GM19372 (cell line): ENCODE data around the gene RECQL.
"Not testable (repeated sequence)": the region's sequence is repeated elsewhere in the genome, so short reads cannot be mapped to it uniquely, and the experiment has no call there.

Source experiments
- ATAC-seq: cut with Tn5 transposase; IDR thresholded peaks from one replicate; pipeline ENCODE4 v1.9.1; 2021; ENCODE audit warnings: mild to moderate bottlenecking, low read depth, moderate library complexity; ENCODE audit not compliant: unreplicated experiment

Gene RECQL

DNA sequence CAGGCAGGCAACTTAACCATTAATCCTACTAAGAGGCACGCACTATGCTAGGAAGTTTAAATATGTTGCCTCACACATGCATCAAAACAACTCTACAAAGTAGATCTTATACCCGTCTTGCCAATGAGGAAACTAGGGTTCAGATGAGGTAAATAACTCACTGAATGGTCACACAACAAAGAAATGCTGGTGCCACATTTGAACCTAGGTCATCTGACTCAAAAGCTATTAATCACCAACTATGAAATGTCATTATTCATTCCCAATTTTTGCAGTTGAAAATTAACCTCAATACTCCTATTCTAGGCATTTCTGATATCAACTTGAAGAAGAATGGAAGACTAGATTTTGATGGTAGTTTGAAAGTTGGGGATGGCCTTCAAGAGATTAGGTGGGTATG is 66.7 kb downstream of the RECQL start:
- no peak for ATAC-seq

DNA sequence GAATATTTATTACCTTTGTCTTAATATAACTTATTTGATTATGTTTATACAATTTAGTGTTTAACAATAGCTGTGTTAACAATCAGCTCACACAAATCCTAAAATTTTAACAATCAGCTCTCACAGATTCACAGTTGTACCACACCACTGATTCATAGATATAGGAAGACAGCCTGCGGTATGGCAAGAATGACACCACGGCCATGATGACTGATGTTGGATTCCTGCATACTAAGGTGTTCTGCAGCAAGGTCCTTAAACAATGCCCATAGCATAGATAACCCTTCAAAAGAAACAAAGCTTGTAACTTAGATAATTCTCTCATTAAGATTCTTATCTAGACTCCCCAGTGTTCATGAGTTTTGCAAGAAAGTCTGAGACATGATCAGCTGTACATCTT is 67.9 kb downstream of the RECQL start:
- ATAC-seq = no peak

DNA sequence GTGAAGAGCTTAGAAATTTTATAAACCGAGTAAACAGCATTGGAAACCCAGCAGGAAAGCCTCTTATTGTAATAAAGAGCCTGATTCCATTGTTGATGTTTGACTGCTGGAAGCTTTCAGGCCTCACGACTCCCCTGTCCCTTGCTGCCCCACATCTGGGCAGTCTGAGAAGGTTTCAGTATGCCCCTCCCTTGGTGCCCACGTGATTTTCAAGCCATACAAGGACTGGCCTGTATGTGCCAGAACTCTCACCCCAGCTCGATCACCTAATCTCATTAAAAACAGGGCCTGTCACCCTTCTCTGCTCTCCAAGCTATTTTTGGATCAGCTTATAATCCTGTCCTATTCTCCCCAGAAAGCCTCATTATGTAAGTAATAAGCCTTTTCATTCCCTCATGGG is 71.4 kb downstream of the RECQL start:
- no peak for ATAC-seq

- ATAC-seq = no peak
Observed at GRCh38 chr12:21428241-21428640, 73.2 kb downstream of the RECQL start.

GRCh38 chr12:21419009-21419699 is 82.3 kb downstream of the RECQL start:
- ATAC-seq = not testable (repeated sequence)
